ENCODE measurements around the gene MAPT.
"Not testable (repeated sequence)": the region's sequence is repeated elsewhere in the genome, so short reads cannot be mapped to it uniquely, and the experiment has no call there.

Gene MAPT

DNA sequence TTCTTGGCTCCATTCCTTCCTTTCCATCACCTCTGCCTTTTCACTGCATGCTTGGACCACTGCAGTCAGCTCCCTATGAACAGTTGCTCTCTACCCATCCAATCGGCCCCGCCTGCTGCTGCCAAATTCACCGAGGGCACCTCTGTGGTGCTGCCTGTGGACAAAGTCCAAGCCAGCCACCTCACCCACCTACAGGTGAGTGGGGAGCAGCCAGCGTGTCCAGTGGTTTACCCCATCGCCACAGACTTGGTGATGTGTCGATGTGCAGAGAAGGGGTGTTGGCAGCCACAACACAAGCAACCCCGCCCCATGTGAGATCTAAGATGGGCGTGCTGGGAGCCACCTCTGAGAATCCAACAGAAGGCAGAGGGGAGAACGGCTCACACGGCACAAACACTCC is 61.0 kb downstream of the MAPT start:
- Histone ChIP-seq H3K4me1 (ENCODE audit: insufficient read depth, low read length) (peaks cover 5% of the 10 kb centered on the region; the same call in 1 of the 2 replicates), H3K9ac (ENCODE audit: low read depth, low read length) (no peak overlapping the region), H3K9me3 (ENCODE audit: insufficient read depth, low read depth, low read length) (no peaks in the 10 kb centered on the region), H3K36me3 (ENCODE audit: insufficient read depth, low read length) (no peaks in the 10 kb centered on the region), H3K27ac (ENCODE audit: low read depth, low read length) (no peak overlapping the region), H3K4me3 (ENCODE audit: low read length) (no peak overlapping the region), H3K27me3 (ENCODE audit: insufficient read depth, low read length) (peaks cover under 1% of the 10 kb centered on the region; the same call in 1 of the 2 replicates)
- 94% methylated on average over 10 of the region's 10 CpGs for WGBS

DNA sequence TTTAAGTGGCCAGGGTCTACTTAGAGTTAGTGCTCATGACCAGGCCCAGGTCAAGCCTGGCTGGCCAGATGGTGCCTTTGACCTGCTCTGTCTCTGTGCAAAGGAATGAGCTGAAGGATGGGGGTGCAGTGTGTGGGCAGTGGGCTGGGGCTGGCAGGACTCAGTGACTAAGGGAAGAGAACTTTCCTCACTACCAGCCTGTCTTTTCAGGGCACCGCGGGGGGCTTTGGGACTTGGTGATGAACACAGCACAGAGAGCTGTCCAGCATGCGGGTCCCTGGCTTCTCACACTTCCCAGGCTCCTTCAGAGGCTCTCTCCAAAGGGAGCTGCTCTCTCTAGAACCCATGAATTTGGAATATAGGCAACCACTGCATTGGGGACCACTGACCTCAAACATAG is 61.7 kb downstream of the MAPT start:
- Histone ChIP-seq H3K27ac (ENCODE audit: low read depth, low read length) (no peak overlapping the region), H3K4me1 (ENCODE audit: insufficient read depth, low read length) (peaks cover 5% of the 10 kb centered on the region; the same call in 1 of the 2 replicates), H3K27me3 (ENCODE audit: insufficient read depth, low read length) (no peaks in the 10 kb centered on the region), H3K9ac (ENCODE audit: low read depth, low read length) (no peak overlapping the region), H3K36me3 (ENCODE audit: insufficient read depth, low read length) (no peaks in the 10 kb centered on the region), H3K9me3 (ENCODE audit: insufficient read depth, low read depth, low read length) (no peaks in the 10 kb centered on the region), H3K4me3 (ENCODE audit: low read length) (no peak overlapping the region)
- 88% methylated on average over 3 of the region's 3 CpGs for WGBS

GRCh38 chr17:45956746-45957145 is 62.4 kb downstream of the MAPT start:
- not testable (repeated sequence) for H3K27me3 ChIP-seq (ENCODE audit: insufficient read depth, low read length); H3K36me3 ChIP-seq (ENCODE audit: insufficient read depth, low read length); H3K4me3 ChIP-seq (ENCODE audit: low read length); H3K9ac ChIP-seq (ENCODE audit: low read depth, low read length); H3K27ac ChIP-seq (ENCODE audit: low read depth, low read length); H3K4me1 ChIP-seq (ENCODE audit: insufficient read depth, low read length); H3K9me3 ChIP-seq (ENCODE audit: insufficient read depth, low read depth, low read length)
- no CpG with 5 or more reads among the region's 4 CpGs for WGBS

GRCh38 chr17:45958307-45958706 is 64.0 kb downstream of the MAPT start:
- Histone ChIP-seq H3K9me3 (ENCODE audit: insufficient read depth, low read depth, low read length) (no peaks in the 10 kb centered on the region), H3K27me3 (ENCODE audit: insufficient read depth, low read length) (no peaks in the 10 kb centered on the region), H3K4me1 (ENCODE audit: insufficient read depth, low read length) (no peaks in the 10 kb centered on the region), H3K27ac (ENCODE audit: low read depth, low read length) (no peak overlapping the region), H3K36me3 (ENCODE audit: insufficient read depth, low read length) (no peaks in the 10 kb centered on the region), H3K9ac (ENCODE audit: low read depth, low read length) (no peak overlapping the region), H3K4me3 (ENCODE audit: low read length) (no peak overlapping the region)
- WGBS: 93% methylated on average over 9 of the region's 9 CpGs

DNA sequence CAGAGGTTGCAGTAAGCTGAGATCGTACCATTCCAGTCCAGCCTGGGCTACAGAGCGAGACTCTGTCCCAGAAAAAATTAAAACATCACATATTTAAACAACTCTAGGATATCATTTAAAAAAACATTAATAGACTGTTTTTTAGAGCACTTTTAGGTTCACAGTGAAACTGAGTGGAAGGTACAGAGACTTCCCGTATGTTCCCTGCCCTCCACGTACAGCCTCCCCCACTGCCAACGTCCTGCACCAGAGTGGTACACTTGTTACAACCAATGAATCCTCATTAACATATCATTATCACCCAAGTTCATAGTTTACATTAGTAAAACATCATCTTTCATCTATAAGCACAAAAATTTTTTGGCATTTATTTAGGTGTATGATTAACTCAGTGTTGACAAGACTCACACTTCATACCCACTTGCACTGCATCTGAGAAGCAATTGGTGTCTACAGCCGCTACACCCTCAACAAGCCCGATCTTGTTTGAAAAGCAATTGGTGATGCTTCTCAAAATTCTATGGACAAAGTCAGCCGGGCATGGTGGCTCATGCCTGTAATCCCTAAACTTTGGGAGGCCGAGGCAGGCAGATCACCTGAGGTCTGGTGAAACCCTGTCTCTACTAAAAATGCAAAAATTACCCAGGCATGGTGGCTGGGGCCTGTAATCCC is 64.8 kb downstream of the MAPT start:
- no peaks in the 10 kb centered on the region for H3K36me3 ChIP-seq (ENCODE audit: insufficient read depth, low read length)
- WGBS: 90% methylated on average over 9 of the region's 9 CpGs
- H3K27ac ChIP-seq (ENCODE audit: low read depth, low read length): no peak overlapping the region
- no peak overlapping the region for H3K9ac ChIP-seq (ENCODE audit: low read depth, low read length)
- H3K4me1 ChIP-seq (ENCODE audit: insufficient read depth, low read length): no peaks in the 10 kb centered on the region
- no peaks in the 10 kb centered on the region for H3K27me3 ChIP-seq (ENCODE audit: insufficient read depth, low read length)
- H3K4me3 ChIP-seq (ENCODE audit: low read length): no peak overlapping the region
- H3K9me3 ChIP-seq (ENCODE audit: insufficient read depth, low read depth, low read length): no peaks in the 10 kb centered on the region

DNA sequence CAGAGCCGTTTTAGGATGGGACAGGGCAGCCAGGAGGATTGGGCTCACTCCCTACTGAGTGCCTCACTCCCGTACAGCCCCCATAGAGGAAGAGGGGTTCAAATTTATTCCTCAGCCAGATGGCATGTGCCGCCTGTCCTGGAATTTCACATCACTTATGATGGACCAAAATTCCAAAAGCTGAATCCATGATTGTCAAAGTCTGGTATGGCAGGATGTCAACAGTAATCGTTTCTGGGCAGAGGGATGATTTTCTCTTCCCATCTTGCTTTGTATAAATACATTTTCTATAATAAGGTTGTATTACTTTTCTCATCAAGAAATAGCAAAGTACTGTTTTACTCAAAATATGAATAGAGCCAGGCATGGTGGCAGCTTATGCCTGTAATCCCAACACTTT is 66.0 kb downstream of the MAPT start:
- WGBS: 90% methylated on average over 3 of the region's 4 CpGs
- H3K27me3 ChIP-seq (ENCODE audit: insufficient read depth, low read length): no peaks in the 10 kb centered on the region

GRCh38 chr17:45961206-45961605 is 66.9 kb downstream of the MAPT start:
- Histone ChIP-seq H3K4me1 (ENCODE audit: insufficient read depth, low read length) (no peaks in the 10 kb centered on the region), H3K27ac (ENCODE audit: low read depth, low read length) (no peak overlapping the region), H3K36me3 (ENCODE audit: insufficient read depth, low read length) (no peaks in the 10 kb centered on the region), H3K4me3 (ENCODE audit: low read length) (no peak overlapping the region), H3K27me3 (ENCODE audit: insufficient read depth, low read length) (no peaks in the 10 kb centered on the region), H3K9ac (ENCODE audit: low read depth, low read length) (no peak overlapping the region), H3K9me3 (ENCODE audit: insufficient read depth, low read depth, low read length) (no peaks in the 10 kb centered on the region)
- 88% methylated on average over 6 of the region's 6 CpGs for WGBS

More for the DNA sequence above, 66.0 kb downstream of the MAPT start:
- Histone ChIP-seq H3K9ac (ENCODE audit: low read depth, low read length) (no peak overlapping the region), H3K36me3 (ENCODE audit: insufficient read depth, low read length) (no peaks in the 10 kb centered on the region), H3K4me3 (ENCODE audit: low read length) (no peak overlapping the region), H3K27ac (ENCODE audit: low read depth, low read length) (no peak overlapping the region), H3K4me1 (ENCODE audit: insufficient read depth, low read length) (no peaks in the 10 kb centered on the region), H3K9me3 (ENCODE audit: insufficient read depth, low read depth, low read length) (no peaks in the 10 kb centered on the region)

DNA sequence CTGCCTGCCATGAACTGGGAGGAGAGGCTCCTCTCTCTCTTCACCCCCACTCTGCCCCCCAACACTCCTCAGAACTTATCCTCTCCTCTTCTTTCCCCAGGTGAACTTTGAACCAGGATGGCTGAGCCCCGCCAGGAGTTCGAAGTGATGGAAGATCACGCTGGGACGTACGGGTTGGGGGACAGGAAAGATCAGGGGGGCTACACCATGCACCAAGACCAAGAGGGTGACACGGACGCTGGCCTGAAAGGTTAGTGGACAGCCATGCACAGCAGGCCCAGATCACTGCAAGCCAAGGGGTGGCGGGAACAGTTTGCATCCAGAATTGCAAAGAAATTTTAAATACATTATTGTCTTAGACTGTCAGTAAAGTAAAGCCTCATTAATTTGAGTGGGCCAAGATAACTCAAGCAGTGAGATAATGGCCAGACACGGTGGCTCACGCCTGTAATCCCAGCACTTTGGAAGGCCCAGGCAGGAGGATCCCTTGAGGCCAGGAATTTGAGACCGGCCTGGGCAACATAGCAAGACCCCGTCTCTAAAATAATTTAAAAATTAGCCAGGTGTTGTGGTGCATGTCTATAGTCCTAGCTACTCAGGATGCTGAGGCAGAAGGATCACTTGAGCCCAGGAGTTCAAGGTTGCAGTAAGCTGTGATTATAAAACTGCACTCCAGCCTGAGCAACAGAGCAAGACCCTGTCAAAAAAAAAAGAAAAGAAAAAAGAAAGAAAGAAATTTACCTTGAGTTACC is 68.0 kb downstream of the MAPT start:
- Histone ChIP-seq H3K4me3 (ENCODE audit: low read length) (no peak overlapping the region), H3K9me3 (ENCODE audit: insufficient read depth, low read depth, low read length) (no peaks in the 10 kb centered on the region), H3K27ac (ENCODE audit: low read depth, low read length) (no peak overlapping the region), H3K9ac (ENCODE audit: low read depth, low read length) (no peak overlapping the region), H3K27me3 (ENCODE audit: insufficient read depth, low read length) (no peaks in the 10 kb centered on the region), H3K36me3 (ENCODE audit: insufficient read depth, low read length) (no peaks in the 10 kb centered on the region), H3K4me1 (ENCODE audit: insufficient read depth, low read length) (no peaks in the 10 kb centered on the region)
- 96% methylated on average over 12 of the region's 12 CpGs for WGBS

DNA sequence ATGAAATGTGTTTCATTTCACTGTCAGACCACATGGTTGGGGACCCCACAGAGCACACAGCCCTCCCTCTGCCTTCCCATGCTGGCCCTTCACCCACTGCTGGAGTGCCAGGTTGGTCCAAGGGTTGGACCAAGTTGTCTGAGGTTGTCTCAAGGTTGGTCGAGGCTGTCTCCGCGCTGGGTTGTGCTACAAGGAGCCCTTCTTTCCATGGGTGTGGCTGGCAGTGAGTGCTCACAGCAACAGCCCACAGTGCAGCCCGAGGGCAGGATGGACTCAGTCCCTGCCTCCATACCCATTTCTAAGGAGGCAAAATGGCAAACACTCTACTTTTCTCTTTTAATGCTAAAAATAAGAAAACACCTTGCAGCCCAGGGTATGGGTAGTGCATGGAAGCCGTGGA is 68.9 kb downstream of the MAPT start:
- Histone ChIP-seq H3K4me1 (ENCODE audit: insufficient read depth, low read length) (no peaks in the 10 kb centered on the region), H3K27ac (ENCODE audit: low read depth, low read length) (no peak overlapping the region), H3K9me3 (ENCODE audit: insufficient read depth, low read depth, low read length) (no peaks in the 10 kb centered on the region), H3K27me3 (ENCODE audit: insufficient read depth, low read length) (no peaks in the 10 kb centered on the region), H3K4me3 (ENCODE audit: low read length) (no peak overlapping the region), H3K9ac (ENCODE audit: low read depth, low read length) (no peak overlapping the region), H3K36me3 (ENCODE audit: insufficient read depth, low read length) (no peaks in the 10 kb centered on the region)
- 87% methylated on average over 5 of the region's 5 CpGs for WGBS

GRCh38 chr17:45963889-45964288 is 69.5 kb downstream of the MAPT start:
- Histone ChIP-seq H3K36me3 (ENCODE audit: insufficient read depth, low read length) (no peaks in the 10 kb centered on the region), H3K4me1 (ENCODE audit: insufficient read depth, low read length) (no peaks in the 10 kb centered on the region), H3K27me3 (ENCODE audit: insufficient read depth, low read length) (no peaks in the 10 kb centered on the region), H3K9me3 (ENCODE audit: insufficient read depth, low read depth, low read length) (no peaks in the 10 kb centered on the region), H3K9ac (ENCODE audit: low read depth, low read length) (no peak overlapping the region), H3K27ac (ENCODE audit: low read depth, low read length) (no peak overlapping the region), H3K4me3 (ENCODE audit: low read length) (no peak overlapping the region)
- WGBS: 68% methylated on average over 4 of the region's 5 CpGs

- WGBS: 96% methylated on average over 3 of the region's 4 CpGs
- H3K4me1 ChIP-seq (ENCODE audit: insufficient read depth, low read length): no peaks in the 10 kb centered on the region
- no peaks in the 10 kb centered on the region for H3K9me3 ChIP-seq (ENCODE audit: insufficient read depth, low read depth, low read length)
- no peak overlapping the region for H3K9ac ChIP-seq (ENCODE audit: low read depth, low read length)
- H3K27ac ChIP-seq (ENCODE audit: low read depth, low read length): no peak overlapping the region
- H3K4me3 ChIP-seq (ENCODE audit: low read length): no peak overlapping the region
- H3K27me3 ChIP-seq (ENCODE audit: insufficient read depth, low read length): no peaks in the 10 kb centered on the region
- no peaks in the 10 kb centered on the region for H3K36me3 ChIP-seq (ENCODE audit: insufficient read depth, low read length)
Measured at GRCh38 chr17:45964634-45965033, 70.3 kb downstream of the MAPT start.

All from HUES64 (cell line).